HFFc6 (cell line): ENCODE data around the gene AKIRIN2. TPM values are rescaled to one million over a fixed set of nuclear protein-coding genes. Genes with fewer than 3 reads are reported as not detected.

ENCODE experiments used
- DNase-seq: peaks from one replicate; pipeline ENCODE4 v3.0.0-alpha.2; 2018
- H3K27ac Mint-ChIP-seq: 2 replicates; pipeline ENCODE4 v1.8.0; 2020; ENCODE audit warnings: mild to moderate bottlenecking, mixed read lengths
- H3K27me3 Mint-ChIP-seq: 2 replicates; pipeline ENCODE4 v1.8.0; 2021; ENCODE audit warnings: mild to moderate bottlenecking, moderate library complexity, mixed read lengths; ENCODE audit not compliant: insufficient read depth
- H3K36me3 Mint-ChIP-seq: 2 replicates; pipeline ENCODE4 v1.8.0; 2021; ENCODE audit warnings: low read depth, mixed read lengths
- H3K4me1 Mint-ChIP-seq: 2 replicates; pipeline ENCODE4 v1.8.0; 2020; ENCODE audit warnings: low read depth, mixed read lengths
- H3K4me3 Mint-ChIP-seq: 2 replicates; pipeline ENCODE4 v1.8.0; 2020; ENCODE audit warnings: mild to moderate bottlenecking, moderate library complexity, mixed read lengths
- H3K9me3 Mint-ChIP-seq: 2 replicates; pipeline ENCODE4 v1.8.0; 2020; ENCODE audit warnings: mild to moderate bottlenecking, mixed read lengths
- CTCF ChIP-seq: fragments of 200-600 bp; sonication (generic); IDR thresholded peaks from 2 replicates; pipeline ENCODE4 v1.5.0; 2021; ENCODE audit warnings: antibody characterized with exemption, mild to moderate bottlenecking
- total RNA-seq, 6 experiments: library from RNA; stranded (reverse); fragmentation: NEBNext Ultra II Directional; extraction: Animal tissue kit (Norgen Biotek cat#: 25700); gene quantifications; 2 replicates in 1 of 6; 3 replicates in 5 of 6; pipeline ENCODE4 v1.2.3, GENCODE V29; 2021

Gene AKIRIN2
- total RNA-seq, 6 experiments from 2014 or later: 47.0 to 63.1 (median 55.8) TPM

- Mint-ChIP-seq H3K36me3 (no peaks in the 10 kb centered on the region), H3K4me1 (peaks cover 2% of the 10 kb centered on the region; the same call in 1 of the 2 replicates), H3K27me3 (peaks cover 6% of the 10 kb centered on the region; the same call in 1 of the 2 replicates), H3K9me3 (no peaks in the 10 kb centered on the region), H3K4me3 (no peak overlapping the region), H3K27ac (no peak overlapping the region)
- no peak for TF ChIP-seq CTCF
- DNase-seq: no peak
Measured at GRCh38 chr6:87741001-87741650, 39.1 kb upstream of the AKIRIN2 start.

GRCh38 chr6:87738744-87739143, 36.7 kb upstream of the AKIRIN2 start:
- H3K27ac Mint-ChIP-seq: no peak overlapping the region
- H3K4me1 Mint-ChIP-seq: no peaks in the 10 kb centered on the region
- no peaks in the 10 kb centered on the region for H3K36me3 Mint-ChIP-seq
- H3K4me3 Mint-ChIP-seq: no peak overlapping the region
- no peaks in the 10 kb centered on the region; the same call in 1 of the 2 replicates for H3K27me3 Mint-ChIP-seq
- no peak for DNase-seq
- no peak for TF ChIP-seq CTCF
- no peaks in the 10 kb centered on the region for H3K9me3 Mint-ChIP-seq

GRCh38 chr6:87738000-87738399, 36.0 kb upstream of the AKIRIN2 start:
- Mint-ChIP-seq H3K4me3 (no peak overlapping the region), H3K27ac (no peak overlapping the region)

GRCh38 chr6:87736809-87737540, 34.9 kb upstream of the AKIRIN2 start:
- Mint-ChIP-seq H3K27me3 (no peaks in the 10 kb centered on the region; the same call in 1 of the 2 replicates), H3K9me3 (no peaks in the 10 kb centered on the region)

More at GRCh38 chr6:87738000-87738399, 36.0 kb upstream of the AKIRIN2 start:
- Mint-ChIP-seq H3K4me1 (no peaks in the 10 kb centered on the region), H3K9me3 (no peaks in the 10 kb centered on the region), H3K36me3 (no peaks in the 10 kb centered on the region), H3K27me3 (no peaks in the 10 kb centered on the region; the same call in 1 of the 2 replicates)
- TF ChIP-seq CTCF: no peak
- DNase-seq: no peak

More at GRCh38 chr6:87736809-87737540, 34.9 kb upstream of the AKIRIN2 start:
- no peak for DNase-seq
- TF ChIP-seq CTCF: no peak
- Mint-ChIP-seq H3K4me3 (no peak overlapping the region), H3K36me3 (no peaks in the 10 kb centered on the region), H3K27ac (no peak overlapping the region), H3K4me1 (peaks cover 7% of the 10 kb centered on the region)
